Measurements from ENCODE around the gene AICDA.

DNA sequence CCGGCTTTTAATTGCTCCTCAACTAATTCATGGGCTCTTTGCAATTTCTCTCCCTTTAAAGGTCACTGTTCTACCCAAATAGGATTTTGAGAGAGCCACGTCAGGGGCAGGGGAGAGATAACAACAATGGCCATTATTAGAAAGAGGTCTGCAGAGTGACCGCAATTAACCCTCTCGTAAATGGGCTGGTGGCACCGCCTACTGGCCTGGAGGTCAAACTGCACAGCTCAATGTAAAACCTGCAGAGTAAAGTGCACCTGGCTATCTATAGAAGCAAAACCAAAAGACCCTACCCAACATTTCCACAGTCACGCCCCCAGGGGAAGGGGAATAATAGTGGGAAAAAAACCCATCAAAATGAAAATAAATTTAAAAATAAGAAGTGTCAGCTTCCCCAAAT is 50.3 kb downstream of the AICDA start:
- TF ChIP-seq, protein P1, sequence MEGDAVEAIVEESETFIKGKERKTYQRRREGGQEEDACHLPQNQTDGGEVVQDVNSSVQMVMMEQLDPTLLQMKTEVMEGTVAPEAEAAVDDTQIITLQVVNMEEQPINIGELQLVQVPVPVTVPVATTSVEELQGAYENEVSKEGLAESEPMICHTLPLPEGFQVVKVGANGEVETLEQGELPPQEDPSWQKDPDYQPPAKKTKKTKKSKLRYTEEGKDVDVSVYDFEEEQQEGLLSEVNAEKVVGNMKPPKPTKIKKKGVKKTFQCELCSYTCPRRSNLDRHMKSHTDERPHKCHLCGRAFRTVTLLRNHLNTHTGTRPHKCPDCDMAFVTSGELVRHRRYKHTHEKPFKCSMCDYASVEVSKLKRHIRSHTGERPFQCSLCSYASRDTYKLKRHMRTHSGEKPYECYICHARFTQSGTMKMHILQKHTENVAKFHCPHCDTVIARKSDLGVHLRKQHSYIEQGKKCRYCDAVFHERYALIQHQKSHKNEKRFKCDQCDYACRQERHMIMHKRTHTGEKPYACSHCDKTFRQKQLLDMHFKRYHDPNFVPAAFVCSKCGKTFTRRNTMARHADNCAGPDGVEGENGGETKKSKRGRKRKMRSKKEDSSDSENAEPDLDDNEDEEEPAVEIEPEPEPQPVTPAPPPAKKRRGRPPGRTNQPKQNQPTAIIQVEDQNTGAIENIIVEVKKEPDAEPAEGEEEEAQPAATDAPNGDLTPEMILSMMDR (optimal IDR thresholded peaks at IDR 0.05 in 1 of 3, IDR thresholded peaks at IDR 0.05 in 1 of 3, conservative IDR thresholded peaks at IDR 0.05 in 1 of 3; ENCODE audit: extremely low read depth in 1 of 3, insufficient read depth in 2 of 3, low read length in 3 of 3) = peak in 2 of 3 experiments; percentile 4 to 13
- TF ChIP-seq EZH2 (IDR thresholded peaks at IDR 0.05; ENCODE audit: low read length) = no peak

Measured in keratinocyte (primary cell).